HG03520 (cell line): ENCODE data around the gene ZFP91.

Experiments
- ATAC-seq: cut with Tn5 transposase; IDR thresholded peaks from one replicate; pipeline ENCODE4 v1.9.1; 2021; ENCODE audit warnings: mild to moderate bottlenecking, moderate library complexity; ENCODE audit not compliant: unreplicated experiment

The ZFP91 gene

DNA sequence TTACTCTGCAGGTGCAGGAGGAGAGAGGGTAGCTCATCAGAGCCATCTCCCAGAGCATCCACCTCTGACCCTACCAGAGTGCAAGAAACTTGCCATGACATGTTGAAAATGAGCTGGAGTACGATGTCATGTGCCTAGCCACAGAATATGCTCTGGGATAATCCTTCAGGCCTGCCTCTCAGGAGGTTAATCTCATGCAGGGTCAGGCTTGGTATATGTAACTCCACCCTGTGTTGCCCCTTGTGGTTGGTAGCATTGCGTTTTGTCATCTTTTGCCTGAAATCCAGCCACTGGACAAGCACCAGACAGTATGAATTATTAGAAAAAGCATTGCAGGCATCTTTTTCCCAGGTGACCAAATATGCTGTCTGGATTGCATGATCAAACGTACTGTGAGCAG, 79.8 kb downstream of the ZFP91 start:
- ATAC-seq, result no peak

GRCh38 chr11:58659404-58659803, 80.5 kb downstream of the ZFP91 start:
- ATAC-seq, result no peak

- ATAC-seq, result no peak
Measured at GRCh38 chr11:58659910-58660570, 81.2 kb downstream of the ZFP91 start.
